Glomerular visceral epithelial cell (primary cell): ENCODE measurements around the gene USP36.
"Not testable (repeated sequence)": the region's sequence is repeated elsewhere in the genome, so short reads cannot be mapped to it uniquely, and the experiment has no call there.

Source experiments
- DNase-seq: peaks from one replicate; pipeline ENCODE4 v3.0.0-alpha.2; 2016; ENCODE audit errors: extremely low spot score

USP36 gene

DNA sequence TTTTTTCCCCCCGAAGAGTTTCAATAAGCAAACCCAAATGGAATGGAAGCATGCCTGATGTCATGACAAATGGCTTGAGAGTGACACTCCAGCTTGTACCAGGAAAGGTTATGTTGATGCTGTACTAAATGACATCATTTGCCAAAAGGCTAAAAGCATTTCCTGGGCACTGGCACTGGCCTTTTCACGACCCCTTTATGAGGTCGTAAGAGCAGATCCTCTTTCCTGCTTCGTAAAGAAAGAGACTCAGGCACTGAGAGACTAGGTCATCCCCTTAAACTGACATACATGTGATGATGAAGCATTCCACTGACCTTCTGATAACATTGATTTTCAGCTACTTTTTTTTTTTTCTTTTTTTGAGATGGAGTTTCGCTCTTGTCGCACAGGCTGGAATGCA, 31.9 kb upstream of the USP36 start:
- DNase-seq, result no peak

DNA sequence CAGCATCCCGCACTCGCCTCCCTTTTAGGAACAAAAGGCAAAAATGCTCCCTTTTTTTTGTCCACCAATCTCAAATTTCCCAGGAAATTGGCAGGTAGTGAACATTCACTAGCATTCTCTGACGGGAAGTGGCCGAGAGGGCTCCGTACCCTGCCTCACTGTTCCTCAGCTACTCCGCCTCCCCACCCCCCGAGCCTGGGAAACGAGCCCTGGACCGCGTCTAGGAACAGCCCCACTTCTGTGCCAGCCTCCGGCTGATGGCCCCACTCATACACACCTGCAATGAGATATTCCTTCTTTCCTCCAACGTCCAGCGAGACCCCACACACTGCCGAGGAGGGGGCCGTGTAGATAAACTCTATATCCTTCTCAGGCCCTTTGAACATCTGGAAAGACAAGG, 30.0 kb upstream of the USP36 start:
- no peak for DNase-seq

DNA sequence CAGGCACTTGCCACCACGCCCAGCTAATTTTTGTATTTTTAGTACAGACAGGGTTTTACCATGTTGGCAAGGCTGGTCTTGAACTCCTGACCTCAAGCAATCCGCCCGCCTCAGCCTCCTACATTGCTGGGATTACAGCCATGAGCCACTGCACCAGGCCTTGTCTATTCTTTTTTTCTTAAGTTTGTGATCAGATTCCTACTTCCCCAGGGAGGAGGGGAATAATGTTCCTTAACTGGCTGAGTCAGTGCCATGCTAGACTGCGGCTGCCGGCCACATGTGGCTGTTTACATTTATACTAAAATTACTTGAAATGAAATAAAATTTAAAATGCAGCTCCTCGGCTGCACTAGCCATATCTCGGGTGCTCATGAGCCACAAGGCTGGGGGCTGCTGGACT, 27.8 kb upstream of the USP36 start:
- no peak for DNase-seq

DNA sequence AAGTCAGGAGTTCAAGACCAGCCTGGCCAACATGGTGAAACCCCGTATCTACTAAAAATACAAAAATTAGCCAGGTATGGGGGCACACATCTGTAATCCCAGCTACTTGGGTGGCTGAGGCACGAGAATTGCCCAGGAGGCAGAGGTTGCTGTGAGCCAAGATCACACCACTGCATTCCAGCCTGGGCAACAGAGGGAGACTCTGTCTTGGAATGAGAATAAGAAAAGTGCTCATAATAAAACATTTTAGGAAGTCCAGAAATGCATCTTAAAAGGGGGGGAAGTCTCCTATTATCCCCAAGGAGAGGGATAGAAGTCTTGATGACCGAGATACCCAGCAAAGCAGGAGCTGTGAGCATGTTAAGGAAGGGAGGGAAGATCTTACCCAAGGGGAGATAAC, 26.4 kb upstream of the USP36 start:
- not testable (repeated sequence) for DNase-seq

DNA sequence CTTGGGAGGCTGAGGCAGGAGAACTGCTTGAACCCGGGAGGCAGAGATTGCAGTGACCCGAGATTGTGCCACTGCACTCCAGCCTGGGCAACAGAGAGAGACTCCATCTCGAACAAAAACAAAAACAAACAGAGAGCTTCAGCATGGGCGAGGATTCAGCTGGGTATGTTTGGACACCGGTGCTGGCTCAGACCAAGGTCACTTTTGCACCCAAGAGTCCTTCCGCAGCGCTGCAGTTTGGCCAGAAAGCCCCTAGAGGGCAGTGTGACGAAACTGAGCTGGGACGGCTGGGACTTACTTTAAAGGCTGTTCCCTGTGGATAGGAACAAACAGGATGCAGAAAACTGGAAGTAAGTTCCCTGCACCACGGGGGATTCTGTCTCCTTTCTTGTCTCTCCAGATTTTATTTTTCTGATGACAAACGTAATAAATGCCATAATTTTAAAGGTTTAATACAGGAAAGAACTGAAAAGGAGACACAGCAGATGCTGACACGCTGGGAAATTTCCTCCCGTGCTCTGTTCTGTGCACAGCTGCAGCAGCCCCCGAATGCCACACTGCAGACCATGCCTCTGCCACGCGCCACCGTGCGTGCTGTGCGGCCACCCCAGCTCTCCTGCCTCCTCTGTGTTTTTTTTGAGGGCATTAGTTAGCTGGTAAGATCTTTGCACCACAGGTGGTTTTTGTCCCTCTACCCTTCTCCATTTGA, 25.2 kb upstream of the USP36 start:
- peak; percentile 80 for DNase-seq

DNA sequence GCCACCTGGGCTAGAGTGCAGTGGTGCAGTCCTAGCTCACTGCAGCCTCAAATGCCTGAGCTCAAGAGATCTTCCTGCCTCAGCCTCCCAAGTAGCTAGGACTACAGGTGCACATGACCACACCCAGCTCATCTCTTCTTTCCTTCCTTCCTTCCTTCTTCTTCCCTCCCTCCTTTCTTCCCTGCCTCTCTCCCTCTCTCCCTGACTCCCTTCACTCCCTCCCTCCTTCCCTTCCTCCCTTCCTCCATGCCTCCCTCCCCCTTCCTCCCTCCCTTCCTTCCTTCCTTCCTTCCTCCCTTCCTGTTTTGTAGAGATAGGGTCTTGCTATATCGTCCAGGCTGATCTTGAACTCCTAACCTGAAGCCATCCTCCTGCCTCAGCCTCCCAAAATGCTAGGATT, 23.5 kb upstream of the USP36 start:
- DNase-seq, result no peak

DNA sequence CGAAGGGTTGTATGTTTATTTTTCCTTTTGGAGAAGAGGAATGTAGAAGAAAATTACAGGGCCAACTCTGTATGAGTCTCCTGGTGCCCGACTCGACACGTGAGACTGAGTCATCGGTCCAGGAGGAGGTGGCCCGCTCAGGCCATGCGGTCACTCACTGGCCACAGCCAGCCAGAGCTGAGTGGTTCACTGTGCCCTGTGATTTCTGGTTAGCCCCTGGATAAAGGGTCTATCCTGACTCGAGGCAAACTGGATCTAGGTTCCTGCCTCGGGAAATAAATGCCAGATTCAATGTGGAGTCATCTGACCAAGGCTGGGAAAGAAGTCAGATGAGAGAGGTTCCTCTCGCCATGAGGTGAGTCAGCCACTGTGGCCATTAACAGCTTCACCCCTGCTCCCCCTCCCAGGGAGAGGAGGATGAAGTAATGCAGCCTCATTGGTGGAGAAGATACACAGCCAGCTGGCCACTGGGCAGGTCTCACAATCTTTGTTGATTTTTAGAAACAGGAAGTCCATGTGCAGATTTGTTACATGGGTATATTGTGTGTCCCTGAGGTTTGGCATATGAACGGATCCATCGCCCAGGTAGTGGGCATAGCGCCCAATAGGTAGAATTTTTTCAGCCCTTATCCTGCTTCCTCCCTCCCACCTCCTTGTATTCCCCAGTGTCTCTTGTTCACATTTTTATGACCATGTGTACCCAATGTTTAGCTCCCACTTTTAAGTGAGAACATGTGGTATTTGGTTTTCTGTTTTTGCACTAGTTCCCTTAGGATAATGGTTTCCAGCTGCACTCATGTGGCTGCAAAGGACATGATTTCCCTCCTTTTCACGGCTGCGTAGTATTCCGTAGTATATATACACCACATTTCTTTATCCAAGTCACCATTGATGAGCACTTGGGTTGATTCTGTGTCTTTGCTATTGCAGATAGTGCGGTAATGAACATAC, 21.7 kb upstream of the USP36 start:
- peak; percentile 96 for DNase-seq

DNA sequence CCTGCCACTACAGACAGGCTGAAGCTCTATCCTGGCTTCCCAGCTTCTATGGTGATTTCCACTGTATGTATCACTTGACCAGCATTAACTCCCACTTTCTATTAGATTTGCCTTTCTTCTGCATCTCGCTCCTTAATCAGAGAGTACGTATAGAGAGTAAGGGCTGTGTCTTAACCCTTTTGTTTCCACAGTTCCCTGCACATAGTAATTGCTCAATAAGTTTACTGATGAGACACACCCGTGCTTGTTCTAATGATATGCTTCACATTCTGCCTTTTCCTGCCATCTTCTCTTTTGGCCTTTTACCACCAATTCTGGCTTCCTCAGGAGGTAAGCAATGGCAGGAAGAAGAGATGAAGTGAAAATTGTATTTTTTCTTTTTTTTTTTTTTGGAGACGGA, 20.6 kb upstream of the USP36 start:
- DNase-seq, result no peak

DNA sequence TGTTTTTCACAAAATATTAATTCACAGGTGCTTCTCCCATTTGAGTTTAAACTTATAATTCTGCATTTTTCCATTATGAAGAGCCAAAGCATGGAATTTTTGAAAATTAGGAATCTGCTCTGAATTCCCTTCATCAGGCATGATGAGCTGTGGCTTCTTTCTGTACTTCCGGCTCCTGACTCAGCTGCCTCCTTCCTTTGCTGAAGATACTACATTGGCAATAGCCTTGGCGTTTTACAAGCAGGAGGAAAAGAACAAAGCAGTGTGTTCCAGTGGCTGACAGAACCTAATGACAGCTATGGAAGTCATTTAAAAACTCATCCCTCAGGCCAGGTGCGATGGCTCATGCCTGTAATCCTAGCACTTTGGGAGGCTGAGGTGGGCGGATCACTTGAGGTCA, 18.4 kb upstream of the USP36 start:
- DNase-seq, result no peak

DNA sequence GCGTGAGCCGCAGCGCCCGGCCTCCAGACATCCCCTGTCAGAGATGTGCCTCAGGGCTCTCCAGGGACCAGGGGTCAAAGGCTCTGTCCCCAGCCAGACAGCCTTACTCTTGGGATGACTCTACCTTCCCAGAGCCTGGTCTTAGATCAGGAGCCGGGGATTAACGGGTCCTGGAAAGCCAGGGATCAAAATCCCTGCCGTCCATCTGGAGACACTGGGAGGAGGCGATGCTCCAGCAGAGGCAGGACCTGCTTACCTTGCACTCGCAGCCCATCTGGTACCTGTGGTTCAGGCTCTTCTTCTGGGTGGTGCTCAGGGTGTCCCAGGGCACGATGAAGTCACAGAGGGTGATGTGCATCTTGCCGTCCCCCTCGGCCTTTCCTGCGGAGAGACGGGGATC, 16.7 kb upstream of the USP36 start:
- no peak for DNase-seq

DNA sequence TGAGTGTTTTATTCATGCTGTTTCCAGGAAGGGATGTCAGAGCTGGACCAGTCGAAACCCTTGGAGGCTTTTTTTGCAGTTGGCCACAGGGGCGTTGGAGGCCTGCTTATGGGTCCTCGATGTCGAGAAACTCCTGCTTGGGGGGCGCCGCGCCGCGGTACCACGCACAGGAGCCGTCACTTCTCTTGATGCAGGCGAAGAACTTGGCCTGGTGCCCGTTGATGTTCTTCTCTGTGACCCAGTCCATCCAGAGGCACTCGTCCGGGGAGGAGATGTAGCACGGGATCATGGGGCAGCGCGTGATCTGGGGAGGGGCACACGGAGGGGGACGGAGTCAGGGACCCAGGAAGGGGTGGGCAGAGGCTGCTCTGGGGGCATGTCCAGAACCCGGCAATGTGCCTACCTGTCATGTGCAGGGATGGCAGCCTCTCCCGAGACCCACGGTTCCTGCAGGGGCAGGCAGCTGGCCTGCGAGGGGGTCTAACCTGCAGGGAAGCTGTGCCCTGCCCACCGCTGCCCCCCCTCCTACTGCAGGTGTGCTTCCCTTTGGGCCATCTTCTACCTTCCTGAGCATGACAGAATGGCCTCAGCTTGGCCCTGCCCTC, 15.0 kb upstream of the USP36 start:
- no peak for DNase-seq

DNA sequence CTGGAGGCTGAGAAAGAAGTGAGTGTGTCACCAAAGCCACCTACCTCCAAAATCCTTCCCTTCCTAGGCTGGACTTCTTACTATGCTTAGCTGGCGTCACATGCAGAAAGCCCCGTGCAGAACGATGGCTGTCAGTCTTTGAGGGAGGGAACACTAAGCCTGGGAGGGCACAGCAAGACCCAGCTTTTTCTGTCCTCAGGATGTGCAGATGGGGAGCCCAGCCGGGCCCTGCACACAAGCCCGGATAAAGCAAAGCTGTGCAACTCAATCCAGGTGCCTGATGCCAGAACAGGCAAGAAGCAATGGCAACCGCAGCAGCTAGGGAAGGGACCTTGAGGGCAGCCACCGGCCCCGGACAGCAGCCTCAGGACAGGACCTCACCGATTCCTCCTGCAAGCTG, 13.9 kb upstream of the USP36 start:
- DNase-seq, result no peak

DNA sequence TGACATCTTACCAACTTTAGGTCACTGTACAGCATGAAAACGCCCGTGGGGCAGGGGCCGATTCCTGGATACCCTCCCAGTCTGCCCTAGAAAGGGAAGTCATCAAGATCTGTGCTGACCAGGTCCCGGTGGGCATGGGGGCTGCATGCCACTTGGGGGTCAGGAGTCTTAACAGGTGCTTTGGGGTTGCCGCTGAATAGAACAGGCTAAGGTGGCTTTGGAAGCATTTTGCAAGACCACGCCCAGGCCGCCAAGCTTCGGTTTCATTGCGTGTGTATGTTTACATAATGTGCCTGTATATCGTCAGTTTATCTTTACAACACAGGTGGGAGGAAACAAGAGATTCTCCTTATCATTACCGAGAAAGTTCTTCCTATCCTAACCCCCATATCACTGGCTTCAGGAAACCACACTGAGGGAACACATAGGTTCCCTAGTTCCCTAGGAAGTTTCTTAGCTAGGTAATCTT, 13.3 kb upstream of the USP36 start:
- no peak for DNase-seq

DNA sequence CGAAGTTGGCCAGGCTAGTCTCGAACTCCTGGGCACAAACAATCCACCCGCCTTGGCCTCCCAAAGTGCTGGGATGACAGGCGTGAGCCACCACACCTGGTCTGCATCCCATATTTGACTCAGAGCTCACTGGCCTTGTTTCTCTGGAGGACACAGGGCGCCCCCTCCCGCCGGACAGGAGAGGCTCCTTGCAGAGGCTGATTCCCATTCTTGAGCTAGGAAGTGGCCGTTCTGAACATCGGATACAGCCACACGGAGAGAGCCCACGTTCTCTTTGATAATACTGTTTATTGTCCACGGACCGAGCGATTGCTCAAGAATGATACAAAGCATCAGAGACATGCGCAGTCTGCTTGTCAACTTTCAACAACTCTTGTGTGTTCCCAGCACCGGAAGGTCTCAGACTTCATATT, 12.1 kb upstream of the USP36 start:
- no peak for DNase-seq

DNA sequence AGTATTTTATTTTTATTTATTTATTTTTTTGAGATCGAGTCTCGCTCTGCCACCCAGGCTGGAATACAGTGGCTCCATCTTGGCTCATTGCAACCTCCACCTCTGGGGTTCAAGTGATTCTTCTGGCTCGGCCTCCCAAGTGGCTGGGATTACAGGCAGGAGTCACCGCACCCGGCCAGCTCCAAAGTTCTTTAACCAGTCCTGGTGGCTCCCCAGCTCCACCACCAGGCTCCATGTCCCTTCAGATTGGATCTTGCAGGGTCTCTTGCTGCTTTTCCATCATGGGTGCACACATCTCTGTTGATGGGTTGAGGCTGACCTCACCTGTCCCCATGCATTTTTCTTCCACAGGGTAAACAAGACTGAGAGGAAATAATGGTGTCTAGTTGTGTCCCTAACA, 8.4 kb upstream of the USP36 start:
- no peak for DNase-seq

DNA sequence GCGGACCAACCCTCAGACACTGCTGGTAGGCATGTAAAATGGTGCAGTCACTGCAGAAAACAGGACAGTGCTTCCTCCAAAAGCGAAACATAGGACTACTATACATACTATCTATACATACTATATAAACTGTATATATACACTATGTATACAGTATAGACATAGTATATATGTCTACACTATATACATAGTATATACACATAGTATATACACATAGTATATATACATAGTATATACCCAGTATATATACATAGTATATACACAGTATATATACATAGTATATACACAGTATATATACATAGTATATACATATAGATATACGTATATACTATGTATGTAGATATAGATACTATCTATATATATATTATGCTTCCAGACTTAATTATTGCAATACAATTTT, 6.4 kb upstream of the USP36 start:
- no peak for DNase-seq

DNA sequence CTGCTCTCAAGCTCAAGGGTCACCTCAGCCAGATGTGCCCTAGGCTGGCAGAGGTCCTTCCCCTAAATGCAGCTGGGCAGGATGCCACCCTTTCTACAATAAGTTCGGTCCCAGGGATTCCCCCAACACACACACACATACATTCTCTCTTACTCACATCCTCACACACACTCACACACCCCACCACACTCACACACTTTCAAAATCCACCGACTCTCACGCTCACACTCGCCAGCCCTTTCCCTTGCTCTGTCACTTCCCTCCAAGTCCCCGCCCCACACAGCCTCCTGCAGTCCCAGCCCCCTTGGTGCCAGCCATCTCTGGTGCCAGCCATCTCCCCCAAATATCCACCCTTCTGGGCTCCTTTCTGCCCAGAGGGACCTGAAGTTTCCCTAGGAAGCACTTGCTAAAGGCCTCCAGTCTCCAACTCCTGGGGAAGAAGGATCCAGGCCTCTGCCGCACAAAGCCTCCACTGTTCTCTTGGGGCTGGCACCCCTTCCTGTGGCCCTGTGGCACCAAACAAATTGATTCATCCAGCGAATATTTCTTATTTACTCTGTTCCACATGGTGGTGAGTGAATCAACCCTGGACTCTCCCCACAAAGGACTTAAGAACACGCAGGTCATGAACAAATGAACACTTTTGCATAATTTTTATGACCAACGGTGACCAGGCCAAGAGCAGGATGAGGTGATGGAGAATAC, 3.8 kb upstream of the USP36 start:
- peak; percentile 44 for DNase-seq

DNA sequence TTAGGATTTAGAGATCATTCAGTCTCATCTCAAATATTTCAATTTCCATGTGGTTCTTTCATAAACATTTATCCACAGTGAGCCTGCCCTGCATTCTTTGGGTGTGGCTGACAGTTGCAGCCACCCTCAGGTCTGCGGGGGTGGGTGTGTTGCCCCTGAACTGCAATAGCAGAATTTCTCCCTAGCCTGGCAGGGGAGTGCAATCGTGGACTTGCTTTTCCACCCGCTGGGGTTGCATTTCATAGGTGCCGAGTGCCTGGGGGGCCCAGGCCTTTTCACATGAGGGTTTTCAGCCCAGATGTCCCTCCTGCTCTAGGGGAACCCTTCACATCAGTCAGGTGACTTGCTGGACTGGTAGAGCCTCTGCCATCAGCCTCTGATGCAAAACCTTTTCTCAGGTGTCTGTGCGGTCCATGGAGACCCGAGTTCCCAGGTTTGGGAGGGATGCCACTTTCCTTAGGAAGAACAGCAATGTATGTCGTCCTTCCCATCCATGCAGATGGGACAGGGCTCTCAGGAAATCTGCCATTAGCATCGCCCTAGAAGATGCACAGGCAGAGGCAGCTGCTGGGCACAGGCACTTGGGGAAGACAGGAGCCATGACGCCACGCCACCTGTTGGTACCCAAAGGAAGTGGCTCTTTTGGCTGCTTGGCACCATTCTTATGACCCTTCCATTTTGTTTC, 2.4 kb upstream of the USP36 start:
- DNase-seq, result peak; percentile 42

DNA sequence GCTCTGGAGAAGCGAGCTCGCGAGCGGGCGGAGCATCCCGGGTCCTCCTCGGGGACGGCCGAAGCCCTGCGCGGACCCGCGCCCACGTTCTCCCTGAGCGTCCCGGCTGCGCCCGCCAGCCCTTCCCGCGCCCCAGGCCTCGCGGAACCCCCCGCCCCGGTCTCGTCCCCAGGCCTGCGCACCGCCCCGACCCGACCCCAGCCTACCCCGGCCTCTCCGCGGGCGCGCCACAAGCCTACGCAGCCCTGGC, 159 bp downstream of the USP36 start:
- DNase-seq, result no peak

DNA sequence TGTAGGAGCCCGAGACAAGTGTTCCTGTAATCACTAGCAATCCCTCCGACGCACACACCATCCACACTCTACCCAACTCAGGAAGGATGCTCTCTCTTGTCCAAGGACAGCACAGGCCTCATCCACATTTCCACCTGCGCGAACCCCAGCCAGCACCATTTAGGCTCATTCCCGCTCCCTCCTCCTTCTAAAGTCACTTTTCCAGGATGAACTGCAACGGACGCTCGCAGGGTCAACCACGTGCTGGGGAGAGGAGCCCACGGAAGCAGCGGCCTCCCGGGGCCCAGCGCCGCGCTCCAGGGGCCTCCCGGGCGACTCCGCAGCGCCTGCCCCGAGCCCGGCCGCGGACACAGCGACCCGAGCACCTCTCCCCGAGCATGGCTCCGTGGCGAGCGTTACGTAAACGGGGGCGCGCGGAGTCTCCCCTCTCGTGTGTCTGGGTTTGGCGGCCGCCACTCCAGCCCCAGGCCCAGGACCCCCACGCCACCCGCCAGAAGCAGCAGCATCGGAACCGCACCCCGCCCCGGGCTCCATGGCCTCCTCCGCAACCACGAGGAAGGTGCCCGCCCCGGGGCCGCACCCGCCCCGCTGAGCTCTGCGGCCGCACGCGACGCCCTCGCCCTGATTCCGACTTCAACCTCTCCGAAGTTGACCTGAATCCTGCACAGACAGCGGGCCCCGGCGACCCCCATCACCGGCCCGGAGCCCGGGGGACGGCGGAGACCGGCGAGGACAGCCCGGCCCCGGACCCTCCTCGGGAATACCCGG, 668 bp downstream of the USP36 start:
- DNase-seq, result peak; percentile 28

DNA sequence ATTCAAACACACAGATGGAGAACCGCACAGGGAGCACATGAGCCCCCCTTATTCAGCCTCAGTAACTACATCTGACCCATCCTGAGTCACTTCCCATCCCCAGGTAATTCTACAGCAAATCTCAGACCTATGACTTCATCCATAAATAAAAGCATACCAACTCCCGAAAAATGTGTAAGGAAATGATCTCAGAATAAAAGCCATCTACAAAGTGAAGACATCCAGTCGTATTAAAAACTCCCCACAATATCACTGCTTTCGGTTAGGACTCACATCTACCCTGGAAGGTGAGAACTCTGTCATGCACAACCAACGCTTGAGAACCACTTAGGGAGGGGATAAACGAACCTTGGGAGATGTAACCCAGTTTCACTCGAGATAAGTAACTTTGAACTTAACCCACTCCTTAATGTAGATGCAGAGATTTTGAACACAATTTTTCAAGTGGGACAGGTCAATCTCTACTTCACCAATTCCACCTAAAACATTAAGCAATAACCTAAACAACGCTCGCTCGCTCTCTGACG, 1.3 kb downstream of the USP36 start:
- peak; percentile 39 for DNase-seq
